Spleen (tissue), 7 donors: ENCODE data around the gene IL1RN.

Source experiments
- POLR2A ChIP-seq, 3 donors: fragments of 450-650 bp; IDR thresholded peaks; one replicate each; pipeline ENCODE4 v1.5.1; 2017; ENCODE audit warnings: antibody characterized with exemption in 3 of 3, mild to moderate bottlenecking in 1 of 3
- POLR2AphosphoS5 ChIP-seq, 3 donors: sonication (generic); formaldehyde crosslinking; IDR thresholded peaks; one replicate each; pipeline ENCODE4 v1.5.1; 2017; ENCODE audit warnings: antibody characterized with exemption in 3 of 3
- TF ChIP-seq, protein P1 (sequence below), 11 experiments: fragments of 200-600 bp in 7 of 11; fragments of 450-650 bp in 4 of 11; sonication (generic) in 4 of 11; IDR thresholded peaks in 8 of 11; conservative IDR thresholded peaks in 3 of 11; 1 replicate in 7 of 11; 2 replicates in 4 of 11; pipeline versions ENCODE4 v1.4.0 to v1.8.0; 2016 to 2021; ENCODE audit warnings: antibody characterized with exemption in 11 of 11, inconsistent platforms in 4 of 11, mild to moderate bottlenecking in 1 of 11
- donor health status: DM: no; HTN: no; CAD: no; lungs with moderate emphysema.
- donor health status: DM: no; HTN: no; CAD: no.
- donor health status: DM: no; HTN: no; CAD: no.

DNA sequence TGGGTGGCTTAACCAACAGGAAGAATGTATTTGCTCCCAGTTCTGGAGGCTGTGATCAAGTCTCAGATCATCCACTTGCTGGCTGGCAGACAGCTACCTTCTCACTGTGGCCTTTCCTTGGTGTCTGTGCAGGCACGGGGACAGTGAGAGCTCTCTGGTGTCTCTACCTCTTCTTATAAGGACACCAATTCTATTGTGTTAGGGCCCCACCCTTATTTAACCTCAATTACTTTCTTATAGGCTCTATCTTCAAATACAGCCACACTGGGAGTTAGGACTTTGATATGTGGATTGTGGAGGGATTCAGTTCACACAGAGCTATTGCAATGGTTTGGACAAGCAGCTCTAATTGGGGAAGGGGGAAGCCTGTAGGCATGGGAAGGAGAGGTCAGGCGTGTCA, 25.3 kb upstream of the IL1RN start:
- TF ChIP-seq, protein P1, sequence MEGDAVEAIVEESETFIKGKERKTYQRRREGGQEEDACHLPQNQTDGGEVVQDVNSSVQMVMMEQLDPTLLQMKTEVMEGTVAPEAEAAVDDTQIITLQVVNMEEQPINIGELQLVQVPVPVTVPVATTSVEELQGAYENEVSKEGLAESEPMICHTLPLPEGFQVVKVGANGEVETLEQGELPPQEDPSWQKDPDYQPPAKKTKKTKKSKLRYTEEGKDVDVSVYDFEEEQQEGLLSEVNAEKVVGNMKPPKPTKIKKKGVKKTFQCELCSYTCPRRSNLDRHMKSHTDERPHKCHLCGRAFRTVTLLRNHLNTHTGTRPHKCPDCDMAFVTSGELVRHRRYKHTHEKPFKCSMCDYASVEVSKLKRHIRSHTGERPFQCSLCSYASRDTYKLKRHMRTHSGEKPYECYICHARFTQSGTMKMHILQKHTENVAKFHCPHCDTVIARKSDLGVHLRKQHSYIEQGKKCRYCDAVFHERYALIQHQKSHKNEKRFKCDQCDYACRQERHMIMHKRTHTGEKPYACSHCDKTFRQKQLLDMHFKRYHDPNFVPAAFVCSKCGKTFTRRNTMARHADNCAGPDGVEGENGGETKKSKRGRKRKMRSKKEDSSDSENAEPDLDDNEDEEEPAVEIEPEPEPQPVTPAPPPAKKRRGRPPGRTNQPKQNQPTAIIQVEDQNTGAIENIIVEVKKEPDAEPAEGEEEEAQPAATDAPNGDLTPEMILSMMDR (IDR thresholded peaks at IDR 0.05 in 8 of 11, conservative IDR thresholded peaks at IDR 0.05 in 3 of 11) = no peak
- TF ChIP-seq POLR2AphosphoS5 (IDR thresholded peaks at IDR 0.05) (no peak), POLR2A (IDR thresholded peaks at IDR 0.05) (no peak)
